Stomach (tissue), 19 donors: Measurements from ENCODE around the gene LRRTM4. TPM values are rescaled to one million over a fixed set of nuclear protein-coding genes. Genes with fewer than 3 reads are reported as not detected.
A peak's percentile ranks its signal among the peaks of the same experiment; 100 is the strongest.

ENCODE experiments used
- DNase-seq, 2 donors: peaks; one replicate each; pipeline versions ENCODE4 v3.0.0 to v3.0.0-alpha.2; 2013 to 2019
- H3K27ac ChIP-seq, 5 donors: fragments of 200-600 bp in 4 of 5; sonication (generic) in 4 of 5; one replicate each; pipeline ENCODE4 v1.5.1; 2013 to 2019; ENCODE audit warnings: mild to moderate bottlenecking in 1 of 5, moderate library complexity in 1 of 5
- H3K27me3 ChIP-seq, 3 donors: fragments of 200-600 bp; sonication (generic); one replicate each; pipeline ENCODE4 v1.5.1; 2017 to 2019; ENCODE audit warnings: mixed run types in 1 of 3
- H3K36me3 ChIP-seq, 4 donors: fragments of 200-600 bp; sonication (generic); 1 replicate in 3 of 4; 2 replicates in 1 of 4; pipeline ENCODE4 v1.5.1; 2016 to 2019
- H3K4me1 ChIP-seq, 4 donors: fragments of 200-600 bp; sonication (generic); one replicate each; pipeline ENCODE4 v1.5.1; 2016 to 2019
- H3K4me3 ChIP-seq, 4 donors: fragments of 200-600 bp; sonication (generic) in 3 of 4; one replicate each; pipeline ENCODE4 v1.5.1; 2016 to 2019; ENCODE audit warnings: mild to moderate bottlenecking in 1 of 4
- H3K9me3 ChIP-seq, 4 donors: fragments of 200-600 bp; sonication (generic); one replicate each; pipeline ENCODE4 v1.5.1; 2016 to 2019
- EP300 ChIP-seq: sonication (generic); formaldehyde crosslinking; IDR thresholded peaks from one replicate; pipeline ENCODE4 v1.6.1; 2017; ENCODE audit warnings: antibody characterized with exemption
- POLR2A ChIP-seq, 4 donors: fragments of 450-650 bp; IDR thresholded peaks; one replicate each; pipeline ENCODE4 v1.6.1; 2016; ENCODE audit warnings: antibody characterized with exemption in 4 of 4, control low read depth in 2 of 4, mild to moderate bottlenecking in 1 of 4, moderate library complexity in 1 of 4
- POLR2AphosphoS5 ChIP-seq, 3 donors: sonication (generic); formaldehyde crosslinking; IDR thresholded peaks; one replicate each; pipeline ENCODE4 v1.6.1; 2016; ENCODE audit warnings: antibody characterized with exemption in 3 of 3
- WGBS, 5 donors: extraction: QIAGEN DNeasy Blood & Tissue Kit in 3 of 5; methylation state at CpG; one replicate each; pipeline versions ENCODE4 v1.1.5 to v1.1.7; 2013 to 2018; 5-methylcytosine and 5-hydroxymethylcytosine counted together
- intact Hi-C: fragments of 100-400 bp; cut with DNase I; formaldehyde crosslinking; loops from one replicate; pipeline ENCODE4 v1.15.1; 2023; ENCODE audit warnings: low total_unique reads
- long read RNA-seq, 10 donors: transcript quantifications; one replicate each; lab custom pipeline, GENCODE V29; 2026
- polyA plus RNA-seq, 3 donors: library from polyadenylated mRNA; stranded (reverse); fragments of 200-250 nt; gene quantifications; one replicate each; pipeline ENCODE4 v1.2.3, GENCODE V29; 2013
- total RNA-seq, 5 donors: library from RNA; depleted of rRNA; stranded (reverse); fragments of >200 nt; gene quantifications; one replicate each; pipeline versions ENCODE4 v1.1.0 to v1.2.3, GENCODE V29; 2014 to 2016
- TF ChIP-seq, protein P1 (sequence below), 7 experiments: fragments of 450-650 bp in 4 of 7; fragments of 200-600 bp in 3 of 7; sonication (generic) in 3 of 7; IDR thresholded peaks; one replicate each; pipeline ENCODE4 v1.5.1; 2016 to 2019; ENCODE audit warnings: antibody characterized with exemption in 7 of 7, control low read depth in 2 of 7, mild to moderate bottlenecking in 1 of 7
- donor health status: healthy with polysubstance abuse.
- donor health status: Bipolar disorder and iron deficiency.
- donor health status: healthy.

LRRTM4 gene
- total RNA-seq (1 to 10 TPM in 1 of 5 donors, not detected in 4; 2.2 TPM), polyA plus RNA-seq (under 1 TPM in 2 of 3 donors, not detected in 1; 0.13 to 0.19 TPM)
- long read RNA-seq, donor 1: 0 reads
- long read RNA-seq, donor 2, partial matches to known transcripts: 7 of 7 reads
- long read RNA-seq, donor 2, other reads (novel, unspliced or antisense): 0 of 7 reads
- long read RNA-seq, donor 3: 0 reads
- long read RNA-seq, donor 4: 0 reads
- long read RNA-seq, donor 5: 0 reads
- long read RNA-seq, donor 6: 0 reads
- long read RNA-seq, donor 7: 0 reads
- long read RNA-seq, donor 8: 0 reads
- long read RNA-seq, donor 9: 0 reads
- long read RNA-seq, donor 10: 0 reads

DNA sequence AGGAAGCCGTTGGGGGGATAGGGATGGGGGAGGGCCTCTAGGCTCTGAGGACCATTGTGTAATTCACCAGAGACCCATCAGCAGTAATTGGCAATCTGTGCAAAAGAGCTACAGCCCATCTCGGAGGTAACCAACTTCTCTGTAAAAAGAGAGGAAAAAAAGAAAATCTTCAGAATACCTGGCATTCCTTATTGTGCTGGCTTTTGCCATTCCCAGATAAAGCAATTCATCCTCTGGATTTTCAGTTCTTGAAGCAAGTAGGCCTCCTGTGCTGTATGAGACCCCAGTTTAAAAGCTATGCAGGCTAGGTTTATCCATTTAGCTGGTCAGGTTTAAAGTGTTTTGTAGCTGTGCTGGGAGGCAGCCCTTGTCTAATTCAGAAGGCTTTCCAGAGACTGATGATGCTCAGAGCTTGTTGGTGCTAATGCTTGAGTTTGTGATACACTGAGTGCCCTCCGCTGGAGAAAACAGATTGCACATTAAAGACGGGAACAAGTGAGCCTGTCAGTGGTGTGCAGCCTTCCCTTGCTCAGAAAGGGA is at the start of gene LRRTM4:
TSS of gene LRRTM4 (minus strand) at position 446 of the 540 bp plus-strand sequence.
- H3K4me1 ChIP-seq: peaks cover 0 to 9% (median 0%) of the 10 kb centered on the region in 4 donors
- no peak within 1 kb of the TSS for H3K4me3 ChIP-seq
- WGBS, 5 donors: 12 to 19% (median 15%) methylated on average over 4 of the region's 4 CpGs
- peaks cover 0 to 7% (median 0%) of the 10 kb centered on the region in 3 donors for H3K27me3 ChIP-seq
- TF ChIP-seq EP300 (no peak), POLR2AphosphoS5 (IDR thresholded peaks at IDR 0.05) (no peak)
- TF ChIP-seq, protein P1, sequence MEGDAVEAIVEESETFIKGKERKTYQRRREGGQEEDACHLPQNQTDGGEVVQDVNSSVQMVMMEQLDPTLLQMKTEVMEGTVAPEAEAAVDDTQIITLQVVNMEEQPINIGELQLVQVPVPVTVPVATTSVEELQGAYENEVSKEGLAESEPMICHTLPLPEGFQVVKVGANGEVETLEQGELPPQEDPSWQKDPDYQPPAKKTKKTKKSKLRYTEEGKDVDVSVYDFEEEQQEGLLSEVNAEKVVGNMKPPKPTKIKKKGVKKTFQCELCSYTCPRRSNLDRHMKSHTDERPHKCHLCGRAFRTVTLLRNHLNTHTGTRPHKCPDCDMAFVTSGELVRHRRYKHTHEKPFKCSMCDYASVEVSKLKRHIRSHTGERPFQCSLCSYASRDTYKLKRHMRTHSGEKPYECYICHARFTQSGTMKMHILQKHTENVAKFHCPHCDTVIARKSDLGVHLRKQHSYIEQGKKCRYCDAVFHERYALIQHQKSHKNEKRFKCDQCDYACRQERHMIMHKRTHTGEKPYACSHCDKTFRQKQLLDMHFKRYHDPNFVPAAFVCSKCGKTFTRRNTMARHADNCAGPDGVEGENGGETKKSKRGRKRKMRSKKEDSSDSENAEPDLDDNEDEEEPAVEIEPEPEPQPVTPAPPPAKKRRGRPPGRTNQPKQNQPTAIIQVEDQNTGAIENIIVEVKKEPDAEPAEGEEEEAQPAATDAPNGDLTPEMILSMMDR (IDR thresholded peaks at IDR 0.05): no peak
- peak in 1 of 2 donors; percentile 78 for DNase-seq
- no peaks in the 10 kb centered on the region for H3K9me3 ChIP-seq
- H3K27ac ChIP-seq: no peak within 1 kb of the TSS
- no peaks in the 10 kb centered on the region for H3K36me3 ChIP-seq
- intact Hi-C loops: no loop called here

DNA sequence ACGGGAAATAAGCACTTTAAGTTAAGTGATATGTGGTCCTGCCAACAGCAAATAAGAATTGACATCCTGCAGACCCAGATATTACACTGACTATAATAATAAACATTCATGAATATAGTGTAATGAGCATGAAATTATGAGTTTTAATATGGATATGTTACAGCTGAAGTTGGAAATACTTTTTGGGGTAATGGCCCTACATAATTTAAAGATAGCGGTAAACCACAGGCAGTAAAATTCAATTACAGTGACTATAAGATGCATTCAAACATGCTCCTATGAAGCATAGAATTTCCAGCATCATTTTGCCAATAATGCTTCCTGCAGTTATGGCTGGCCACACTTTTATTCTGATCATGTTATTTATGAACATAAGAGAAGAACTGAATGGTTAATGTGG is 49.4 kb upstream of the LRRTM4 start:
- Histone ChIP-seq H3K9me3 (no peaks in the 10 kb centered on the region), H3K27me3 (no peaks in the 10 kb centered on the region), H3K4me1 (no peaks in the 10 kb centered on the region), H3K36me3 (no peaks in the 10 kb centered on the region), H3K27ac (no peak overlapping the region), H3K4me3 (no peak overlapping the region)
- TF ChIP-seq, protein P1 (IDR thresholded peaks at IDR 0.05): no peak
- TF ChIP-seq POLR2AphosphoS5 (IDR thresholded peaks at IDR 0.05) (no peak), EP300 (no peak), POLR2A (IDR thresholded peaks at IDR 0.05) (no peak)
- intact Hi-C loops: no loop called here
- 53 to 87% (median 83%) methylated on average over 2 of the region's 2 CpGs for WGBS, 5 donors
- DNase-seq: no peak

DNA sequence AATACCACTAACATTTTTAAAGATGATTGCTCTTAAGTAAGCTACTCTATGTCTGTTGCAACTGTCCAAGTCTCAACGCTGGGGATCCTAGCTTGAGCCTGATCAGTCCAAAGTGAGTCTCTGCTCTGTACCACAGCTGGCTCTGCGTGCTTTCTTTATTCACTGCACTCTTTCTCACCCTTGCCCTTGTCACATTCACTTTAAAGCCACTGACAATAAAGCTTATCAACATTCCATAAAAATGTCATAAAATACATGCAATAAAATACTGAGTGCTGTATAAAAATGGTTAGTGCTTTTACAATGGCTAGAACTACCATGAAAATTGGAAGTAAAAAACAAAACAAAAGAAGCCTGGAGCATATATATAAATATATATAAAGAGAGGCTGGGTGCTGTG is 45.5 kb upstream of the LRRTM4 start:
- no peak overlapping the region for H3K4me3 ChIP-seq
- H3K4me1 ChIP-seq: no peaks in the 10 kb centered on the region
- no peaks in the 10 kb centered on the region for H3K9me3 ChIP-seq
- intact Hi-C loops: no loop called here
- H3K27me3 ChIP-seq: no peaks in the 10 kb centered on the region
- no peaks in the 10 kb centered on the region for H3K36me3 ChIP-seq
- DNase-seq: peak in 1 of 2 donors; percentile 6
- H3K27ac ChIP-seq: no peak overlapping the region
- no peak for TF ChIP-seq POLR2AphosphoS5 (IDR thresholded peaks at IDR 0.05)
- TF ChIP-seq, protein P1 (IDR thresholded peaks at IDR 0.05): no peak
- TF ChIP-seq POLR2A (IDR thresholded peaks at IDR 0.05): no peak
- TF ChIP-seq EP300: no peak
- 24 to 39% (median 31%) methylated on average over 2 of the region's 2 CpGs for WGBS, 5 donors

DNA sequence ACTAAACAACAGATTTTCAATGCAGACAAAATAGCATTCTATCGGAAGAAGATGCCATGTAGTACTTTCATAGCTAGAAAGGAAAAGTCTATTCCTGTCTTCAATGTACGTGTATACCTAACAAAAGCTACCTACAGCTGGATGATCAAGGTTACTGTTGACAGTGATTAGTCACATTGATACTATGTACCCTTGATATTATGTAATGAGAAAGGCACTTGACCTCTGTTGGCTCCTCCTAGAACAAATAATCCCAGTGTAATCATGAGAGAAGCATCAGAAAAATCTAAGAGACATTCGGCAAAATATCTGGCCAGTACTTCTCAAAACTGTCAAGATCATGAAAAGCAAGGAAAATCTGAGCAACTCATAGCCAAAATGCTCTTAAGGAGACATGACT is 44.4 kb upstream of the LRRTM4 start:
- H3K4me3 ChIP-seq: no peak overlapping the region
- intact Hi-C loops: no loop called here
- TF ChIP-seq, protein P1 (IDR thresholded peaks at IDR 0.05): no peak
- TF ChIP-seq POLR2AphosphoS5 (IDR thresholded peaks at IDR 0.05): no peak
- TF ChIP-seq POLR2A (IDR thresholded peaks at IDR 0.05): no peak
- no peak for TF ChIP-seq EP300
- no peaks in the 10 kb centered on the region for H3K27me3 ChIP-seq
- H3K4me1 ChIP-seq: no peaks in the 10 kb centered on the region
- no peaks in the 10 kb centered on the region for H3K36me3 ChIP-seq
- no peak overlapping the region for H3K27ac ChIP-seq
- H3K9me3 ChIP-seq: no peaks in the 10 kb centered on the region
- 61 to 74% (median 65%) methylated on average over 3 of the region's 3 CpGs for WGBS, 5 donors
- DNase-seq: no peak
